H1 (cell line): ENCODE measurements around the gene PGLYRP1. TPM values are rescaled to one million over a fixed set of nuclear protein-coding genes. Genes with fewer than 3 reads are reported as not detected.
A peak's percentile ranks its signal among the peaks of the same experiment; 100 is the strongest.

Experiments used
- CTCF ChIA-PET: fragments of 300-600 bp; sonication (Branson Sonifier 250); formaldehyde crosslinking; loops from one replicate; lab custom pipeline; 2021; ENCODE audit not compliant: partially characterized antibody; lab: Charles Lee
- POLR2A ChIA-PET: fragments of 300-600 bp; sonication (Branson Sonifier 250); formaldehyde crosslinking; loops from one replicate; lab custom pipeline; 2021; ENCODE audit warnings: inconsistent platforms; ENCODE audit not compliant: partially characterized antibody; lab: Charles Lee
- DNase-seq, 2 experiments: peaks; one replicate each; pipeline versions ENCODE4 v3.0.0 to v3.0.0-alpha.2; 2010 to 2022; ENCODE audit warnings: low spot score in 2 of 2, low read depth in 1 of 2, mixed read lengths in 1 of 2
- FAIRE-seq: peaks from 2 replicates; lab custom pipeline; 2011; peaks lifted over from hg19 to GRCh38; lab: Jason Lieb, UNC
- H2AFZ ChIP-seq: 2 replicates; pipeline ENCODE4 v1.8.1; 2012; ENCODE audit warnings: low read length, inconsistent platforms
- H2AK5ac ChIP-seq: 2 replicates; pipeline ENCODE4 v1.6.1; 2013; ENCODE audit warnings: low read depth, low read length
- H2BK120ac ChIP-seq: replicated peaks from 2 replicates; pipeline ENCODE3; 2013; ENCODE audit warnings: low read depth, low read length, inconsistent platforms
- H2BK12ac ChIP-seq: 2 replicates; pipeline ENCODE4 v1.6.1; 2013; ENCODE audit warnings: low read depth, low read length
- H2BK15ac ChIP-seq: 2 replicates; pipeline ENCODE4 v1.6.1; 2013; ENCODE audit warnings: low read length
- H2BK20ac ChIP-seq: 2 replicates; pipeline ENCODE4 v1.6.1; 2013; ENCODE audit warnings: low read length
- H2BK5ac ChIP-seq: 2 replicates; pipeline ENCODE4 v1.6.1; 2013; ENCODE audit warnings: low read depth, low read length
- H3K14ac ChIP-seq: 2 replicates; pipeline ENCODE4 v1.6.1; 2013; ENCODE audit warnings: inconsistent platforms; ENCODE audit not compliant: insufficient read length
- H3K18ac ChIP-seq: 2 replicates; pipeline ENCODE4 v1.6.1; 2013; ENCODE audit warnings: low read length; ENCODE audit errors: extremely low read depth
- H3K23ac ChIP-seq: 2 replicates; pipeline ENCODE4 v1.6.1; 2013; ENCODE audit warnings: inconsistent platforms; ENCODE audit not compliant: insufficient read length
- H3K23me2 ChIP-seq: 2 replicates; pipeline ENCODE4 v1.6.1; 2013; ENCODE audit warnings: low read depth, low read length
- H3K27ac ChIP-seq: 2 replicates; pipeline ENCODE4 v1.6.1; 2011; ENCODE audit warnings: low read depth, low read length, inconsistent platforms
- H3K27me3 ChIP-seq, 4 experiments: replicated peaks in 1 of 4; 1 replicate in 1 of 4; 2 replicates in 3 of 4; pipeline versions ENCODE4 v1.6.1 to v1.8.1; 2011 to 2013; ENCODE audit warnings: low read length in 3 of 4, mild to moderate bottlenecking in 3 of 4, inconsistent platforms in 2 of 4, mixed read lengths in 2 of 4, moderate library complexity in 1 of 4; ENCODE audit not compliant: control insufficient read depth in 3 of 4, insufficient read depth in 3 of 4; ENCODE audit errors: extremely low read depth in 1 of 4
- H3K36me3 ChIP-seq, 4 experiments: 2 replicates each; pipeline versions ENCODE4 v1.6.1 to v1.8.1; 2011 to 2013; ENCODE audit warnings: mild to moderate bottlenecking in 4 of 4, low read length in 3 of 4, moderate library complexity in 2 of 4, control low read depth in 1 of 4, inconsistent platforms in 1 of 4; ENCODE audit not compliant: insufficient read depth in 4 of 4, control insufficient read depth in 2 of 4
- H3K4ac ChIP-seq: replicated peaks from 2 replicates; pipeline ENCODE3; 2013; ENCODE audit warnings: low read length, low read depth, mixed read lengths, inconsistent platforms; ENCODE audit not compliant: insufficient read length
- H3K4me1 ChIP-seq, 4 experiments: replicated peaks in 1 of 4; 1 replicate in 1 of 4; 2 replicates in 3 of 4; pipeline versions ENCODE4 v1.6.1 to v1.8.1; 2011 to 2013; ENCODE audit warnings: low read length in 3 of 4, inconsistent platforms in 2 of 4, mixed read lengths in 1 of 4; ENCODE audit not compliant: insufficient read depth in 4 of 4, control insufficient read depth in 3 of 4
- H3K4me2 ChIP-seq, 2 experiments: 2 replicates each; pipeline versions ENCODE4 v1.6.1 to v1.8.1; 2011 to 2013; ENCODE audit warnings: low read depth in 2 of 2, low read length in 2 of 2, control low read depth in 1 of 2, inconsistent platforms in 1 of 2, mild to moderate bottlenecking in 1 of 2; ENCODE audit not compliant: insufficient read depth in 1 of 2
- H3K4me3 ChIP-seq, 4 experiments: fragments of 200-600, 300-600 bp in 1 of 4; sonication (generic), shearing (Covaris generic), sonication (Bioruptor Twin) in 1 of 4; 2 replicates each; pipeline versions ENCODE4 v1.5.1 to v1.8.1; 2011 to 2016; ENCODE audit warnings: low read length in 4 of 4, low read depth in 3 of 4, control low read depth in 2 of 4, inconsistent platforms in 2 of 4, mild to moderate bottlenecking in 2 of 4, mixed read lengths in 1 of 4, moderate library complexity in 1 of 4; ENCODE audit not compliant: insufficient read depth in 2 of 4; ENCODE audit errors: extremely low read depth in 1 of 4
- H3K56ac ChIP-seq: replicated peaks from 2 replicates; pipeline ENCODE3; 2013; ENCODE audit warnings: low read depth, mild to moderate bottlenecking, mixed read lengths, low read length, inconsistent platforms; ENCODE audit not compliant: insufficient read length
- H3K79me1 ChIP-seq: 2 replicates; pipeline ENCODE4 v1.6.1; 2013; ENCODE audit warnings: low read depth, low read length, control low read depth
- H3K79me2 ChIP-seq, 2 experiments: 2 replicates each; pipeline versions ENCODE4 v1.6.1 to v1.8.1; 2012 to 2013; ENCODE audit warnings: low read length in 2 of 2, mild to moderate bottlenecking in 2 of 2, inconsistent platforms in 1 of 2; ENCODE audit not compliant: insufficient read depth in 2 of 2, control insufficient read depth in 1 of 2
- H3K9ac ChIP-seq, 4 experiments: replicated peaks in 1 of 4; 1 replicate in 1 of 4; 2 replicates in 3 of 4; pipeline versions ENCODE4 v1.6.1 to v1.8.1; 2011 to 2013; ENCODE audit warnings: low read depth in 3 of 4, low read length in 3 of 4, control low read depth in 2 of 4, mild to moderate bottlenecking in 2 of 4, moderate library complexity in 2 of 4, inconsistent platforms in 1 of 4; ENCODE audit errors: extremely low read depth in 1 of 4
- H3K9me3 ChIP-seq, 2 experiments: 2 replicates each; pipeline versions ENCODE4 v1.6.1 to v1.8.1; 2012 to 2013; ENCODE audit warnings: mild to moderate bottlenecking in 2 of 2, moderate library complexity in 2 of 2, control low read depth in 1 of 2, inconsistent platforms in 1 of 2, low read depth in 1 of 2, low read length in 1 of 2, mixed read lengths in 1 of 2; ENCODE audit not compliant: insufficient read depth in 2 of 2
- H4K20me1 ChIP-seq, 2 experiments: replicated peaks in 1 of 2; 2 replicates each; pipeline versions ENCODE3 to v1.8.1; 2011 to 2013; ENCODE audit warnings: inconsistent platforms in 2 of 2, low read length in 2 of 2, mild to moderate bottlenecking in 1 of 2; ENCODE audit not compliant: insufficient read depth in 2 of 2, control insufficient read depth in 1 of 2
- H4K5ac ChIP-seq: 2 replicates; pipeline ENCODE4 v1.6.1; 2013; ENCODE audit warnings: low read length, low read depth, mixed read lengths, inconsistent platforms; ENCODE audit not compliant: insufficient read length
- H4K8ac ChIP-seq: 2 replicates; pipeline ENCODE4 v1.8.0; 2013; ENCODE audit warnings: mild to moderate bottlenecking, moderate library complexity, low read length, inconsistent platforms; ENCODE audit not compliant: insufficient read depth; ENCODE audit errors: extremely low read depth
- H4K91ac ChIP-seq: replicated peaks from 2 replicates; pipeline ENCODE3; 2013; ENCODE audit warnings: low read length, mixed read lengths, inconsistent platforms; ENCODE audit not compliant: insufficient read length
- ASH2L ChIP-seq: fragments of 200-600, 300-600 bp; sonication (generic); IDR thresholded peaks from one replicate; pipeline ENCODE4 v1.7.1; 2017; ENCODE audit warnings: low read length
- BACH1 ChIP-seq: IDR thresholded peaks from 2 replicates; pipeline ENCODE4 v1.6.1; 2012; ENCODE audit warnings: low read length, improper control_type of control experiment
- FOSL1 ChIP-seq: IDR thresholded peaks from 2 replicates; pipeline ENCODE4 v1.6.1; 2011; ENCODE audit warnings: mild to moderate bottlenecking, low read depth, low read length, moderate library complexity; ENCODE audit not compliant: insufficient read depth
- POLR2A ChIP-seq, 2 experiments: IDR thresholded peaks; 1 replicate in 1 of 2; 2 replicates in 1 of 2; pipeline ENCODE4 v1.6.1; 2011; ENCODE audit warnings: low read depth in 2 of 2, low read length in 2 of 2, mild to moderate bottlenecking in 2 of 2; ENCODE audit errors: control extremely low read depth in 1 of 2
- RBBP5 ChIP-seq: IDR thresholded peaks from 2 replicates; pipeline ENCODE4 v1.7.1; 2012; ENCODE audit warnings: low read depth, mild to moderate bottlenecking, inconsistent platforms, low read length, moderate library complexity, borderline replicate concordance
- RNF2 ChIP-seq: fragments of 200-900, 300-1000 bp; sonication (generic); IDR thresholded peaks from 2 replicates; pipeline ENCODE4 v1.7.1; 2016; ENCODE audit warnings: borderline replicate concordance, low read depth, mild to moderate bottlenecking, antibody characterized with exemption, low read length; ENCODE audit not compliant: poor library complexity, severe bottlenecking; ENCODE audit errors: missing control alignments
- SP1 ChIP-seq: IDR thresholded peaks from 2 replicates; pipeline ENCODE4 v1.6.1; 2011; ENCODE audit warnings: low read depth, low read length
- TAF1 ChIP-seq: IDR thresholded peaks from 2 replicates; pipeline ENCODE4 v1.6.1; 2011; ENCODE audit warnings: mild to moderate bottlenecking, low read depth, low read length
- TAF7 ChIP-seq: optimal IDR thresholded peaks from 2 replicates; pipeline ENCODE3; 2011; ENCODE audit warnings: low read depth, mild to moderate bottlenecking, inconsistent platforms, low read length, moderate library complexity, borderline replicate concordance
- ZNF274 ChIP-seq: IDR thresholded peaks from 2 replicates; pipeline ENCODE4 v1.7.0; 2012; ENCODE audit warnings: low read length, borderline replicate concordance; ENCODE audit errors: extremely low read depth
- WGBS, 2 experiments: shearing (Covaris generic) in 1 of 2; methylation state at CpG; one replicate each; pipeline versions ENCODE4 v1.1.6 to v1.1.7; 2013 to 2015; ENCODE audit warnings: low lambda C conversion rate in 2 of 2, mixed read lengths in 2 of 2, inconsistent platforms in 1 of 2, low coverage in 1 of 2, missing lambda C conversion rate in 1 of 2; ENCODE audit not compliant: insufficient replicate concordance in 2 of 2, insufficient coverage in 1 of 2, insufficient read length in 1 of 2; ENCODE audit errors: extremely low coverage in 1 of 2, missing lambda C conversion rate in 1 of 2; 5-methylcytosine and 5-hydroxymethylcytosine counted together
- polyA plus RNA-seq, 7 experiments: library from polyadenylated mRNA; depleted of rRNA in 3 of 7; stranded (reverse) in 5 of 7; unstranded in 2 of 7; fragments of >200 nt in 5 of 7; fragments of 200-250 nt in 2 of 7; gene quantifications; 1 replicate in 5 of 7; 2 replicates in 1 of 7; 4 replicates in 1 of 7; pipeline versions ENCODE4 v1.2.1 to v1.2.3, GENCODE V29; 2011 to 2013; ENCODE audit warnings: missing spikeins in 2 of 7, mixed read lengths in 2 of 7
- total RNA-seq: library from RNA; stranded (reverse); fragmentation: NEBNext Ultra II Directional; extraction: Animal tissue kit (Norgen Biotek cat#: 25700); gene quantifications from 2 replicates; pipeline ENCODE4 v1.2.1, GENCODE V29; 2021

The PGLYRP1 gene
- total and polyA plus RNA-seq, 2 of the 8 experiments (the other 6 are each of a cell fraction or from before 2014, with no cell fraction given) = not detected

GRCh38 chr19:45981350-45981749 lies 41.5 kb downstream of the PGLYRP1 start:
- H3K4ac ChIP-seq = no peak overlapping the region
- no peak overlapping the region for H3K23ac ChIP-seq
- no peak overlapping the region for H3K4me2 ChIP-seq
- H3K56ac ChIP-seq = peak overlapping the region; percentile 7
- no peaks in the 10 kb centered on the region for H3K79me2 ChIP-seq
- no peak overlapping the region for H2BK12ac ChIP-seq
- H3K18ac ChIP-seq = peak overlapping the region; percentile 38; the same call in 1 of the 2 replicates
- no peak for TF ChIP-seq FOSL1
- TF ChIP-seq ZNF274 = no peak
- TF ChIP-seq ASH2L = peak; percentile 66
- TF ChIP-seq RBBP5 = peak; percentile 85
- TF ChIP-seq TAF1 = peak; percentile 88
- peak in 1 of 2 experiments; percentile 46; a peak in 1 of 3 replicates for TF ChIP-seq POLR2A (IDR thresholded peaks at IDR 0.05; ENCODE audit: control extremely low read depth in 1 of 2, low read depth in 2 of 2, low read length in 2 of 2)
- TF ChIP-seq SP1 = 0 out of 2 replicates have a peak, but pooled peaks have one; percentile 40
- peak; percentile 48 for TF ChIP-seq TAF7
- no peak for TF ChIP-seq RNF2
- TF ChIP-seq BACH1 = no peak
- TF ChIP-seq, all 59 proteins: peak for 6
- H3K23me2 ChIP-seq = no peaks in the 10 kb centered on the region
- H2BK120ac ChIP-seq = no peak overlapping the region
- H3K14ac ChIP-seq = no peak overlapping the region
- H2BK20ac ChIP-seq = peak overlapping the region; percentile 48; the same call in 1 of the 2 replicates
- ChIA-PET CTCF (interaction anchor here (1.9 kb wide), 1 partner anchor 20 kb away, joined by 5 read pairs; no protein-coding TSS in a partner anchor), POLR2A (interaction anchor here (0.6 to 1.1 kb wide), 5 partner anchors 9 to 43 kb away, joined by 3 read pairs; no protein-coding TSS in a partner anchor)
- H4K8ac ChIP-seq = no peak overlapping the region; the same call in 1 of the 2 replicates
- H4K5ac ChIP-seq = no peak overlapping the region
- no peak overlapping the region for H3K27ac ChIP-seq
- H3K79me1 ChIP-seq = no peaks in the 10 kb centered on the region
- no peak overlapping the region for H2BK15ac ChIP-seq
- no peaks in the 10 kb centered on the region for H3K36me3 ChIP-seq
- H3K9ac ChIP-seq = no peak overlapping the region
- H3K4me3 ChIP-seq = no peak overlapping the region
- 78% methylated on average over 2 of the region's 2 CpGs; no CpG with 5 or more reads in 1 of the 2 experiments for WGBS, 2 experiments
- DNase-seq = peak in 1 of 2 experiments; percentile 50
- H2AK5ac ChIP-seq = no peak overlapping the region
- no peaks in the 10 kb centered on the region for H4K20me1 ChIP-seq
- no peak overlapping the region for H2BK5ac ChIP-seq
- FAIRE-seq = no peak
- H3K9me3 ChIP-seq = no peaks in the 10 kb centered on the region
- peak overlapping the region; percentile 78; the same call in 1 of the 2 replicates for H2AFZ ChIP-seq
- H3K4me1 ChIP-seq = peaks cover 0 to 7% (median 2%) of the 10 kb centered on the region in 4 experiments; a peak in 2 of 7 replicates
- no peaks in the 10 kb centered on the region for H3K27me3 ChIP-seq
- no peak overlapping the region for H4K91ac ChIP-seq
